Cortex of kidney (tissue), 1 donor: ENCODE results near the gene SPOCK1.

Source experiments
- DNase-seq: peaks from one replicate; lab custom pipeline; 2025; lab: John Stamatoyannopoulos, UW

The SPOCK1 gene

GRCh38 chr5:137223324-137224295 lies 275.5 kb downstream of the SPOCK1 start:
- DNase-seq, result no peak

- DNase-seq, result no peak
Measured at GRCh38 chr5:137221943-137222342, 277.2 kb downstream of the SPOCK1 start.

GRCh38 chr5:137220523-137220927 lies 278.6 kb downstream of the SPOCK1 start:
- no peak for DNase-seq

- no peak for DNase-seq
Measured at GRCh38 chr5:137218896-137219295, 280.2 kb downstream of the SPOCK1 start.

- no peak for DNase-seq
Measured at GRCh38 chr5:137218471-137218870, 280.7 kb downstream of the SPOCK1 start.

GRCh38 chr5:137217599-137218200 lies 281.4 kb downstream of the SPOCK1 start:
- no peak for DNase-seq

GRCh38 chr5:137216976-137217598 lies 282.0 kb downstream of the SPOCK1 start:
- no peak for DNase-seq

GRCh38 chr5:137215780-137216179 lies 283.3 kb downstream of the SPOCK1 start:
- no peak for DNase-seq

GRCh38 chr5:137215261-137215660 lies 283.9 kb downstream of the SPOCK1 start:
- no peak for DNase-seq

GRCh38 chr5:137214446-137215189 lies 284.5 kb downstream of the SPOCK1 start:
- no peak for DNase-seq

GRCh38 chr5:137212471-137212870 lies 286.7 kb downstream of the SPOCK1 start:
- DNase-seq, result no peak

GRCh38 chr5:137209232-137209809 lies 289.8 kb downstream of the SPOCK1 start:
- DNase-seq, result no peak

- DNase-seq, result no peak
Measured at GRCh38 chr5:137207023-137207760, 291.9 kb downstream of the SPOCK1 start.

GRCh38 chr5:137206030-137206715 lies 293.0 kb downstream of the SPOCK1 start:
- DNase-seq, result no peak

- DNase-seq, result no peak
Measured at GRCh38 chr5:137205231-137206027, 293.7 kb downstream of the SPOCK1 start.

- DNase-seq, result no peak
Measured at GRCh38 chr5:137203011-137203632, 296.0 kb downstream of the SPOCK1 start.

- no peak for DNase-seq
Measured at GRCh38 chr5:137201876-137202275, 297.2 kb downstream of the SPOCK1 start.

- no peak for DNase-seq
Measured at GRCh38 chr5:137200906-137201700, 298.0 kb downstream of the SPOCK1 start.
